Kidney (tissue), 14 donors: ENCODE data around the gene PDGFC. TPM values are rescaled to one million over a fixed set of nuclear protein-coding genes. Genes with fewer than 3 reads are reported as not detected.

Source experiments
- DNase-seq, 5 donors: peaks; one replicate each; pipeline ENCODE4 v3.0.0-alpha.2; 2013 to 2020
- FAIRE-seq: peaks from 2 replicates; lab custom pipeline; 2012; peaks lifted over from hg19 to GRCh38; lab: Jason Lieb, UNC
- H3K27ac ChIP-seq, 2 donors: one replicate each; pipeline ENCODE4 v1.7.0; 2013; ENCODE audit warnings: low read depth in 2 of 2, low read length in 2 of 2, inconsistent platforms in 1 of 2
- H3K27me3 ChIP-seq: one replicate; pipeline ENCODE4 v1.7.1; 2013; ENCODE audit warnings: low read length, inconsistent platforms; ENCODE audit not compliant: control insufficient read depth, insufficient read depth
- H3K36me3 ChIP-seq, 3 donors: one replicate each; pipeline versions ENCODE4 v1.7.0 to v1.7.1; 2013; ENCODE audit warnings: low read length in 3 of 3, control low read depth in 1 of 3, inconsistent platforms in 1 of 3; ENCODE audit not compliant: insufficient read depth in 3 of 3, control insufficient read depth in 2 of 3
- H3K4me1 ChIP-seq, 3 donors: one replicate each; pipeline versions ENCODE4 v1.7.0 to v1.7.1; 2013; ENCODE audit warnings: low read length in 3 of 3, inconsistent platforms in 1 of 3, low read depth in 1 of 3; ENCODE audit not compliant: control insufficient read depth in 2 of 3, insufficient read depth in 2 of 3
- H3K4me3 ChIP-seq, 3 donors: one replicate each; pipeline versions ENCODE4 v1.7.0 to v1.8.1; 2013; ENCODE audit warnings: low read length in 3 of 3, control low read depth in 1 of 3, inconsistent platforms in 1 of 3
- H3K9ac ChIP-seq, 3 donors: one replicate each; pipeline versions ENCODE4 v1.7.0 to v1.7.1; 2013; ENCODE audit warnings: low read length in 3 of 3, control low read depth in 1 of 3, inconsistent platforms in 1 of 3
- H3K9me3 ChIP-seq, 3 donors: one replicate each; pipeline versions ENCODE4 v1.7.0 to v1.7.1; 2013; ENCODE audit warnings: low read length in 3 of 3, control low read depth in 1 of 3, inconsistent platforms in 1 of 3; ENCODE audit not compliant: control insufficient read depth in 2 of 3, insufficient read depth in 1 of 3
- intact Hi-C: fragments of 100-400 bp; cut with DNase I; formaldehyde crosslinking; loops from one replicate; pipeline ENCODE4 v1.11.1; 2022
- polyA plus RNA-seq: library from polyadenylated mRNA; stranded (reverse); fragments of 350-450 nt; fragmentation: Illumina TruSeq; extraction: RNeasy Lipid Tissue Mini Kit (QIAGEN cat#74804); gene quantifications from one replicate; pipeline ENCODE4 v1.2.3, GENCODE V29; 2014; ENCODE audit warnings: low read depth, low replicate concordance; ENCODE audit not compliant: insufficient read depth
- total RNA-seq: library from RNA; stranded (reverse); fragmentation: NEBNext Ultra II Directional; extraction: Animal tissue kit (Norgen Biotek cat#: 25700); gene quantifications from one replicate; pipeline ENCODE4 v1.2.1, GENCODE V29; 2021
- TF ChIP-seq, protein P1 (sequence below): IDR thresholded peaks from 3 replicates; pipeline ENCODE4 v1.5.1; 2012; ENCODE audit warnings: mild to moderate bottlenecking, moderate library complexity, borderline replicate concordance; ENCODE audit not compliant: insufficient read depth; ENCODE audit errors: extremely low read depth
- donor health status: control.
- donor health status: control.
- donor health status: control.
- donor health status: control.
- donor health status: control.
- donor health status: DM: yes; HTN: yes; CAD: no.
- donor health status: Normal renal cell carcinoma (clear cell type).

PDGFC gene
- total and polyA plus RNA-seq, 2 donors from 2014 or later, result 12.3 to 37.6 TPM

DNA sequence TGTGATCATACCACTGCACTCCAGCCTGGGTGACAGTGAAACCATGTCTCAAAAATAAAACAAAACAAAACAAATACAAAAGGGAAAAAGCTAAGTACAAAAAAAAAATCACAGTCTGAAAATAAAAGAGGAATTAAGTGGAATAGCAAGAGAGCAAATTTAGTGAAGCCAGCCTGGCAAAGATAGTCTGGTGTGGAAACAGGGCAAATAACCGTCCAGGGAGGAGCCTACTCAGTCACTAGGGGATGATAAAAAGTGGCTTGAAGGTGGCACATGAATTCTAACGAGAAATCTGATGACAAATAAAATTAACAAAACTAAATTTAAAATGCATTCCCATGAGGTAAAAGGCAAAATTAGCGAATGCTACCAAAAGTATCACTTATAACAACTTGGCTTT, 8.2 kb downstream of the PDGFC start:
- no peaks in the 10 kb centered on the region for H3K9me3 ChIP-seq
- intact Hi-C loops, result no loop called here
- no peaks in the 10 kb centered on the region for H3K36me3 ChIP-seq
- TF ChIP-seq, protein P1, sequence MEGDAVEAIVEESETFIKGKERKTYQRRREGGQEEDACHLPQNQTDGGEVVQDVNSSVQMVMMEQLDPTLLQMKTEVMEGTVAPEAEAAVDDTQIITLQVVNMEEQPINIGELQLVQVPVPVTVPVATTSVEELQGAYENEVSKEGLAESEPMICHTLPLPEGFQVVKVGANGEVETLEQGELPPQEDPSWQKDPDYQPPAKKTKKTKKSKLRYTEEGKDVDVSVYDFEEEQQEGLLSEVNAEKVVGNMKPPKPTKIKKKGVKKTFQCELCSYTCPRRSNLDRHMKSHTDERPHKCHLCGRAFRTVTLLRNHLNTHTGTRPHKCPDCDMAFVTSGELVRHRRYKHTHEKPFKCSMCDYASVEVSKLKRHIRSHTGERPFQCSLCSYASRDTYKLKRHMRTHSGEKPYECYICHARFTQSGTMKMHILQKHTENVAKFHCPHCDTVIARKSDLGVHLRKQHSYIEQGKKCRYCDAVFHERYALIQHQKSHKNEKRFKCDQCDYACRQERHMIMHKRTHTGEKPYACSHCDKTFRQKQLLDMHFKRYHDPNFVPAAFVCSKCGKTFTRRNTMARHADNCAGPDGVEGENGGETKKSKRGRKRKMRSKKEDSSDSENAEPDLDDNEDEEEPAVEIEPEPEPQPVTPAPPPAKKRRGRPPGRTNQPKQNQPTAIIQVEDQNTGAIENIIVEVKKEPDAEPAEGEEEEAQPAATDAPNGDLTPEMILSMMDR, result no peak
- DNase-seq (no peak), FAIRE-seq (no peak)
- H3K9ac ChIP-seq, result no peak overlapping the region
- peaks cover 5 to 13% (median 9%) of the 10 kb centered on the region in 3 donors for H3K4me1 ChIP-seq
- H3K4me3 ChIP-seq, result no peak overlapping the region
- peak overlapping the region in 1 of 2 donors; percentile 2 for H3K27ac ChIP-seq
- no peaks in the 10 kb centered on the region for H3K27me3 ChIP-seq

DNA sequence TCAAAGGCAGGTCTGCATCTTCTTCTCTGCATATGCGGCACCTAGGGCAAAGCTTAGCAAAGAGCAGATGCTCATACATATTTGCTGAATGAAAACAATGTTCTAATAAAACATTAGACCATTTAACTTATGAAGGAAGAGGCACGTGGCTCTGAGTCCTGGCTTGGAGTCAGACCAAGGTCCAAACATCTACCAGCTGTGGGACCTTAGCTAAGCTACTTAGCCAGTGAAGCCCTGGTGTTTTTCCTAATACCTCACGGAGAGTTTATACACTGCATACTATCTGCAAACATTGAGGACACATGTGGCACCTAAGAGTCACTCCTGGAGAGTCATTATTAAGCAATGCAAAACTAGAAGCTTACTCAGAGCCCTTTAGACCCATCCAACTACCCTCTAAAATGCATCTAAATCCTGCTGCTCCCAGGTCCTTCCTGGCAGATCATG, 9.0 kb downstream of the PDGFC start:
- no peaks in the 10 kb centered on the region for H3K27me3 ChIP-seq
- H3K4me3 ChIP-seq, result peak overlapping the region in 1 of 3 donors; percentile 9
- intact Hi-C loops, result no loop called here
- H3K36me3 ChIP-seq, result no peaks in the 10 kb centered on the region
- FAIRE-seq (no peak), DNase-seq (peak in 1 of 5 donors; percentile 58)
- H3K9me3 ChIP-seq, result no peaks in the 10 kb centered on the region
- no peak overlapping the region for H3K9ac ChIP-seq
- TF ChIP-seq, protein P1, result no peak
- H3K4me1 ChIP-seq, result peaks cover 5 to 22% (median 9%) of the 10 kb centered on the region in 3 donors
- peak overlapping the region; percentile 12 to 17 for H3K27ac ChIP-seq

DNA sequence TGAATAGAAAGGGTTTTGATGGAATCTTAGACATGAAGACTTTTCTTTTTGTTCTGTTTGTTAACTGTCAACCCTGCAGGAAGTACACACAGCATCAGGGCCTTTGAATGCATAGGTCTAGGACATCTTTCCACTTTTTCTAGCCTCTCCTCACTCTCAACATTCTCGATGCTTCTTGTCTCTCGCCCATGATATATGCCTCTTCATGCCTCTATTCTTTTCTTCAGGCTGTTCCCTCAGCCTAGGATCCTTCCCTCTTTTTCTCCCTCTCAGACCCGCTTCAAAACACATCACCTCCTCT, 9.6 kb downstream of the PDGFC start:
- H3K36me3 ChIP-seq, result no peaks in the 10 kb centered on the region
- no peak overlapping the region for H3K9ac ChIP-seq
- TF ChIP-seq, protein P1, result no peak
- peaks cover 5 to 24% (median 10%) of the 10 kb centered on the region in 3 donors for H3K4me1 ChIP-seq
- intact Hi-C loops, result no loop called here
- H3K27ac ChIP-seq, result peak overlapping the region in 1 of 2 donors; percentile 28
- no peaks in the 10 kb centered on the region for H3K9me3 ChIP-seq
- FAIRE-seq (no peak), DNase-seq (no peak)
- H3K4me3 ChIP-seq, result peak overlapping the region in 1 of 3 donors; percentile 4
- H3K27me3 ChIP-seq, result no peaks in the 10 kb centered on the region
